CD14-positive monocyte (primary cell): ENCODE measurements around the gene B3GNT8. TPM values are rescaled to one million over a fixed set of nuclear protein-coding genes. Genes with fewer than 3 reads are reported as not detected.
A peak's percentile ranks its signal among the peaks of the same experiment; 100 is the strongest.

Experiments used
- DNase-seq, 3 donors: peaks; one replicate each; pipeline ENCODE4 v3.0.0-alpha.2; 2011 to 2022
- H2AFZ ChIP-seq: 2 replicates; pipeline ENCODE4 v1.6.0; 2012; ENCODE audit warnings: mild to moderate bottlenecking, low read depth, low read length, inconsistent platforms; ENCODE audit not compliant: insufficient read depth, poor library complexity, severe bottlenecking
- H3K27ac ChIP-seq, 2 donors: 1 replicate in 1 of 2; 2 replicates in 1 of 2; pipeline ENCODE4 v1.5.1; 2012 to 2013; ENCODE audit warnings: low read length in 2 of 2, control low read depth in 1 of 2, inconsistent platforms in 1 of 2, low read depth in 1 of 2, mild to moderate bottlenecking in 1 of 2
- H3K27me3 ChIP-seq, 2 donors: one replicate each; pipeline versions ENCODE4 v1.6.0 to v1.6.1; 2011 to 2013; ENCODE audit warnings: low read length in 2 of 2; ENCODE audit not compliant: control insufficient read depth in 2 of 2, insufficient read depth in 2 of 2
- H3K36me3 ChIP-seq, 2 donors: replicated peaks in 1 of 2; 1 replicate in 1 of 2; 2 replicates in 1 of 2; pipeline versions ENCODE4 v1.5.1 to v1.6.1; 2012 to 2013; ENCODE audit warnings: low read length in 2 of 2, control low read depth in 1 of 2, inconsistent platforms in 1 of 2, mild to moderate bottlenecking in 1 of 2; ENCODE audit not compliant: insufficient read depth in 2 of 2, control insufficient read depth in 1 of 2
- H3K4me1 ChIP-seq, 2 donors: 1 replicate in 1 of 2; 2 replicates in 1 of 2; pipeline versions ENCODE4 v1.5.1 to v1.6.1; 2012 to 2013; ENCODE audit warnings: low read length in 2 of 2, control low read depth in 1 of 2, inconsistent platforms in 1 of 2, mild to moderate bottlenecking in 1 of 2, moderate library complexity in 1 of 2; ENCODE audit not compliant: insufficient read depth in 2 of 2, control insufficient read depth in 1 of 2
- H3K4me2 ChIP-seq: replicated peaks from 2 replicates; pipeline ENCODE3; 2012; ENCODE audit warnings: low read length, moderate library complexity, mild to moderate bottlenecking; ENCODE audit not compliant: poor library complexity, severe bottlenecking; ENCODE audit errors: extremely low read depth
- H3K4me3 ChIP-seq, 3 experiments: fragments of 200-600 bp in 1 of 3; sonication (generic) in 1 of 3; replicated peaks in 1 of 3; 1 replicate in 2 of 3; 2 replicates in 1 of 3; pipeline ENCODE4 v1.5.1; 2011 to 2013; ENCODE audit warnings: low read length in 3 of 3, mild to moderate bottlenecking in 3 of 3, control low read depth in 2 of 3, low read depth in 2 of 3, inconsistent platforms in 1 of 3, moderate library complexity in 1 of 3
- H3K79me2 ChIP-seq: 2 replicates; pipeline ENCODE4 v1.6.0; 2012; ENCODE audit warnings: mild to moderate bottlenecking, control low read depth, inconsistent platforms, low read length, moderate library complexity; ENCODE audit not compliant: insufficient read depth
- H3K9ac ChIP-seq: 2 replicates; pipeline ENCODE4 v1.6.0; 2017; ENCODE audit warnings: low read length, mild to moderate bottlenecking; ENCODE audit not compliant: insufficient read depth, poor library complexity, severe bottlenecking
- H3K9me3 ChIP-seq, 2 donors: replicated peaks in 1 of 2; 1 replicate in 1 of 2; 2 replicates in 1 of 2; pipeline versions ENCODE4 v1.5.1 to v1.6.1; 2012 to 2013; ENCODE audit warnings: low read length in 2 of 2, control low read depth in 1 of 2; ENCODE audit not compliant: control insufficient read depth in 1 of 2, insufficient read depth in 1 of 2
- H4K20me1 ChIP-seq: 2 replicates; pipeline ENCODE4 v1.6.0; 2012; ENCODE audit warnings: mild to moderate bottlenecking, low read length, control low read depth, moderate library complexity; ENCODE audit not compliant: insufficient read depth
- H3K27ac Mint-ChIP-seq, 7 donors: one replicate each; pipeline ENCODE4 v1.8.0; 2020; ENCODE audit warnings: mild to moderate bottlenecking in 7 of 7, mixed read lengths in 7 of 7, moderate library complexity in 6 of 7, inconsistent platforms in 2 of 7
- H3K27me3 Mint-ChIP-seq, 3 donors: one replicate each; pipeline ENCODE4 v1.8.0; 2021 to 2022; ENCODE audit warnings: low read depth in 3 of 3, mild to moderate bottlenecking in 3 of 3, mixed read lengths in 3 of 3, moderate library complexity in 3 of 3, inconsistent platforms in 1 of 3
- H3K36me3 Mint-ChIP-seq, 2 donors: one replicate each; pipeline ENCODE4 v1.8.0; 2020; ENCODE audit warnings: mixed read lengths in 2 of 2, inconsistent platforms in 1 of 2, mild to moderate bottlenecking in 1 of 2
- H3K4me1 Mint-ChIP-seq: one replicate; pipeline ENCODE4 v1.8.0; 2020; ENCODE audit warnings: mild to moderate bottlenecking, mixed read lengths
- H3K4me3 Mint-ChIP-seq, 2 donors: one replicate each; pipeline ENCODE4 v1.8.0; 2020; ENCODE audit warnings: mild to moderate bottlenecking in 2 of 2, mixed read lengths in 2 of 2, moderate library complexity in 1 of 2
- H3K9me3 Mint-ChIP-seq, 7 donors: one replicate each; pipeline ENCODE4 v1.8.0; 2020 to 2022; ENCODE audit warnings: mixed read lengths in 7 of 7, mild to moderate bottlenecking in 6 of 7, moderate library complexity in 6 of 7, inconsistent platforms in 2 of 7
- WGBS: methylation state at CpG from one replicate; pipeline ENCODE4 v1.1.5; 2013; ENCODE audit warnings: missing lambda C conversion rate; ENCODE audit not compliant: insufficient coverage; 5-methylcytosine and 5-hydroxymethylcytosine counted together
- intact Hi-C, 2 donors: fragments of 100-400 bp; cut with micrococcal nuclease; formaldehyde crosslinking; loops; one replicate each; pipeline versions ENCODE4 v1.15.0 to v1.15.1; 2023
- polyA plus RNA-seq, 3 donors: library from polyadenylated mRNA; depleted of rRNA in 1 of 3; unstranded in 2 of 3; stranded (reverse) in 1 of 3; fragments of 300-500 nt in 2 of 3; fragments of >200 nt in 1 of 3; fragmentation: Illumina TruSeq in 2 of 3; gene quantifications; 1 replicate in 2 of 3; 2 replicates in 1 of 3; pipeline ENCODE4 v1.2.3, GENCODE V29; 2012 to 2021
- TF ChIP-seq, protein P1 (sequence below): fragments of 200-600 bp; IDR thresholded peaks from one replicate; pipeline ENCODE4 v1.8.0; 2022; ENCODE audit warnings: antibody characterized with exemption, mild to moderate bottlenecking

The B3GNT8 gene
- polyA plus RNA-seq, 3 donors = 2.9 to 18.9 (median 17.4) TPM

DNA sequence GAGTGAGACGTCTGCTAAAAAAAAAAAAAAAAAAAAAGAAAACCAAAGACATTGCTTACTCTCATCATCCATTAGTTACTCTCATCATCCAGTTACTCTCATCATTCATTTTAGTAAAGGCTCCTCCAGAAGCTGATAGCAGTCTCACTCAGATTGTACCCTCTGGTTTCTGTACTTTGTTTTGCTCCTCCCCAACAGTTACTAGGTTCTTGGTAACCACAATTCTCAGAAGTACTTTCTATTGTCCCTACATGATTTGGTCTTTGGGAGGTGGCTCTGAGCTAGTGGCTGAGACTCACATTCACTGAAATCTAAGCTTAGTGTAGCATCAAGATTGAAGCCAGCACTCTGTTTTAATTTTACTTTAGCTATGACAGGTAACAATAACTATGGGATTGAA is 30.1 kb upstream of the B3GNT8 start:
- Histone ChIP-seq H3K79me2 (no peaks in the 10 kb centered on the region), H3K9me3 (no peaks in the 10 kb centered on the region), H3K4me1 (no peaks in the 10 kb centered on the region), H3K4me3 (no peak overlapping the region), H3K9ac (no peak overlapping the region), H2AFZ (no peak overlapping the region), H3K27me3 (peaks cover 18 to 28% of the 10 kb centered on the region in 2 donors), H4K20me1 (no peaks in the 10 kb centered on the region), H3K4me2 (no peak overlapping the region), H3K27ac (no peak overlapping the region), H3K36me3 (no peaks in the 10 kb centered on the region)
- WGBS = no CpG with 5 or more reads among the region's 1 CpG
- Mint-ChIP-seq H3K27me3 (peaks cover 23 to 40% (median 29%) of the 10 kb centered on the region in 3 donors), H3K36me3 (no peaks in the 10 kb centered on the region), H3K9me3 (peaks cover 0 to 4% (median 0%) of the 10 kb centered on the region in 7 donors), H3K4me3 (peak overlapping the region in 1 of 2 donors; percentile 51), H3K27ac (no peak overlapping the region), H3K4me1 (no peaks in the 10 kb centered on the region)
- intact Hi-C loops = no loop called here
- TF ChIP-seq, protein P1, sequence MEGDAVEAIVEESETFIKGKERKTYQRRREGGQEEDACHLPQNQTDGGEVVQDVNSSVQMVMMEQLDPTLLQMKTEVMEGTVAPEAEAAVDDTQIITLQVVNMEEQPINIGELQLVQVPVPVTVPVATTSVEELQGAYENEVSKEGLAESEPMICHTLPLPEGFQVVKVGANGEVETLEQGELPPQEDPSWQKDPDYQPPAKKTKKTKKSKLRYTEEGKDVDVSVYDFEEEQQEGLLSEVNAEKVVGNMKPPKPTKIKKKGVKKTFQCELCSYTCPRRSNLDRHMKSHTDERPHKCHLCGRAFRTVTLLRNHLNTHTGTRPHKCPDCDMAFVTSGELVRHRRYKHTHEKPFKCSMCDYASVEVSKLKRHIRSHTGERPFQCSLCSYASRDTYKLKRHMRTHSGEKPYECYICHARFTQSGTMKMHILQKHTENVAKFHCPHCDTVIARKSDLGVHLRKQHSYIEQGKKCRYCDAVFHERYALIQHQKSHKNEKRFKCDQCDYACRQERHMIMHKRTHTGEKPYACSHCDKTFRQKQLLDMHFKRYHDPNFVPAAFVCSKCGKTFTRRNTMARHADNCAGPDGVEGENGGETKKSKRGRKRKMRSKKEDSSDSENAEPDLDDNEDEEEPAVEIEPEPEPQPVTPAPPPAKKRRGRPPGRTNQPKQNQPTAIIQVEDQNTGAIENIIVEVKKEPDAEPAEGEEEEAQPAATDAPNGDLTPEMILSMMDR = no peak
- DNase-seq = no peak

DNA sequence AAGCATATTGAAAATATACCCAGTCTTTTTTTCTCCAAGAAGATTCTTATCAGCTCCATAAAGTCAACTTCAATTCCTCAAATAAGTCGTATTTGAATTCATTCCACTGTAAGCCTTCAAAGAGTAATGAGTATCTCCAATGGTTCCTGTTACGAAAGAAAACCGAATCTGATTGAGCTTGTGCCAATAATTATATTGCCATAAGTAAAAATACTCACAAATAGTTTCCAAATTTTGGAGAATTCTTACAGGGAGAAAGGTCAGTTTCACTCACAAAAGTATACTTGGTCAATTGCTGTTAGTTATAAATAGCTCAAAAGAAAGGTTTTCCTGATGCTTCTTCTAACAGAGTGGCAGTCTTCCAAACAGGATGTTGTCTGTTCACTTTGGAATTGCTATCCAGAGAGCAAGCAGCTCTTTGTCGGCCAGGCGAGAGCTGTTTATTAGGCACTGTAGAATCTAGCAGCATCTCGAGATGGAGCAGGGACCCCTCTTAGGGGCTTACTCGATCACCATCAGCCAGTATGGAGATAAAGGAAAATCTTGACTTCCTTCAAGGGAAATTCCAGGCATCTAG is 29.3 kb upstream of the B3GNT8 start:
- no peak overlapping the region for H3K27ac Mint-ChIP-seq
- peaks cover 0 to 2% (median 0%) of the 10 kb centered on the region in 7 donors for H3K9me3 Mint-ChIP-seq
- peaks cover 18 to 28% of the 10 kb centered on the region in 2 donors for H3K27me3 ChIP-seq
- no peaks in the 10 kb centered on the region for H3K4me1 ChIP-seq
- intact Hi-C loops = no loop called here
- WGBS = 20% methylated on average over 1 of the region's 7 CpGs
- H3K27me3 Mint-ChIP-seq = peaks cover 23 to 40% (median 29%) of the 10 kb centered on the region in 3 donors
- H3K9me3 ChIP-seq = no peaks in the 10 kb centered on the region
- TF ChIP-seq, protein P1 = no peak
- no peak overlapping the region for H3K27ac ChIP-seq
- H3K4me3 ChIP-seq = no peak overlapping the region
- H3K36me3 Mint-ChIP-seq = no peaks in the 10 kb centered on the region
- no peak overlapping the region for H3K4me2 ChIP-seq
- no peak for DNase-seq
- H3K36me3 ChIP-seq = no peaks in the 10 kb centered on the region
- no peaks in the 10 kb centered on the region for H3K79me2 ChIP-seq
- H3K4me3 Mint-ChIP-seq = peak overlapping the region in 1 of 2 donors; percentile 51
- H3K9ac ChIP-seq = no peak overlapping the region
- no peaks in the 10 kb centered on the region for H4K20me1 ChIP-seq
- H2AFZ ChIP-seq = no peak overlapping the region
- no peaks in the 10 kb centered on the region for H3K4me1 Mint-ChIP-seq
